GM23338 (cell line): Measurements from ENCODE around the gene UTS2. TPM values are rescaled to one million over a fixed set of nuclear protein-coding genes. Genes with fewer than 3 reads are reported as not detected.

Experiments
- CREB1 ChIP-seq: fragments of 250-450 bp; sonication (Bioruptor Pico); IDR thresholded peaks from 2 replicates; pipeline ENCODE4 v1.5.0; 2020; ENCODE audit warnings: low read depth, mild to moderate bottlenecking, moderate library complexity
- EZH2 ChIP-seq: fragments of 200-600 bp; sonication (generic); IDR thresholded peaks from one replicate; pipeline ENCODE4 v1.8.0; 2017; ENCODE audit warnings: antibody characterized with exemption, mild to moderate bottlenecking, low read depth; ENCODE audit not compliant: unreplicated experiment
- JUNB ChIP-seq: IDR thresholded peaks from one replicate; pipeline ENCODE4 v1.6.1; 2016; ENCODE audit warnings: antibody characterized with exemption; ENCODE audit not compliant: unreplicated experiment
- POLR2AphosphoS5 ChIP-seq: IDR thresholded peaks from 2 replicates; pipeline ENCODE4 v1.6.1; 2016; ENCODE audit warnings: antibody characterized with exemption, low read depth
- ZNF331 ChIP-seq: fragments of 250-450 bp; sonication (Bioruptor Pico); IDR thresholded peaks from 2 replicates; pipeline ENCODE4 v1.5.0; 2020; ENCODE audit warnings: low read depth, mild to moderate bottlenecking, moderate library complexity
- polyA plus RNA-seq: library from polyadenylated mRNA; unstranded; fragments of >200 nt; fragmentation: Nextera tagmentation; extraction: Ambion mirVana; gene quantifications from 2 replicates; pipeline ENCODE4 v1.2.1, GENCODE V29; 2016
- total RNA-seq: library from RNA; depleted of rRNA; stranded (reverse); fragments of >200 nt; shearing (Covaris generic); gene quantifications from 2 replicates; pipeline ENCODE4 v1.2.3, GENCODE V29; 2014; rRNA removed
- TF ChIP-seq, protein P1 (sequence below): IDR thresholded peaks from one replicate; pipeline ENCODE4 v1.6.1; 2018; ENCODE audit warnings: antibody characterized with exemption; ENCODE audit not compliant: unreplicated experiment
- TF ChIP-seq, protein P2 (sequence below), 2 experiments: fragments of 200-600 bp in 1 of 2; sonication (generic) in 1 of 2; conservative IDR thresholded peaks; 2 replicates each; pipeline versions ENCODE4 v1.5.1 to v1.6.1; 2016 to 2017; ENCODE audit warnings: antibody characterized with exemption in 2 of 2, low read depth in 2 of 2, mild to moderate bottlenecking in 2 of 2, moderate library complexity in 1 of 2

The UTS2 gene
- total and polyA plus RNA-seq, 2 experiments from 2014 or later = not detected

DNA sequence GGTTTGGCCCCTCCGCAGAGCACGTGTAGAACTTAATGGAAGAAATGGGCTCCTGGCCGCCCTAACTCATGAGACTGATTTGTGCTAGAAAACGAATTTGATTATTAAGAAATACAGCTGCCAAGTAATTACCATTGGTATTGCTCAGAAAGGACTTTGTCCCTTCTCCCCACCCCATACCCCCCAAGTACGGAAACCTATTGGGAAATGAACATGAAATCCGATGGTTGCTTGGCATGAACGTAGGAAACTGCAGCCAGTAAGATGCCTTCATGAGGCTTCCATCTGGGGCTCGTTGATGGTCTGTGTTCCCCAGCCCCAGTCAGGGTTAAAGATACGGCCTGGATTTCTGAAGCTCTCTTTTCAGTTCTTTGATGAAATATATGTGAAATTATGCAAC is 47.4 kb downstream of the UTS2 start (continued):
- TF ChIP-seq, protein P1, sequence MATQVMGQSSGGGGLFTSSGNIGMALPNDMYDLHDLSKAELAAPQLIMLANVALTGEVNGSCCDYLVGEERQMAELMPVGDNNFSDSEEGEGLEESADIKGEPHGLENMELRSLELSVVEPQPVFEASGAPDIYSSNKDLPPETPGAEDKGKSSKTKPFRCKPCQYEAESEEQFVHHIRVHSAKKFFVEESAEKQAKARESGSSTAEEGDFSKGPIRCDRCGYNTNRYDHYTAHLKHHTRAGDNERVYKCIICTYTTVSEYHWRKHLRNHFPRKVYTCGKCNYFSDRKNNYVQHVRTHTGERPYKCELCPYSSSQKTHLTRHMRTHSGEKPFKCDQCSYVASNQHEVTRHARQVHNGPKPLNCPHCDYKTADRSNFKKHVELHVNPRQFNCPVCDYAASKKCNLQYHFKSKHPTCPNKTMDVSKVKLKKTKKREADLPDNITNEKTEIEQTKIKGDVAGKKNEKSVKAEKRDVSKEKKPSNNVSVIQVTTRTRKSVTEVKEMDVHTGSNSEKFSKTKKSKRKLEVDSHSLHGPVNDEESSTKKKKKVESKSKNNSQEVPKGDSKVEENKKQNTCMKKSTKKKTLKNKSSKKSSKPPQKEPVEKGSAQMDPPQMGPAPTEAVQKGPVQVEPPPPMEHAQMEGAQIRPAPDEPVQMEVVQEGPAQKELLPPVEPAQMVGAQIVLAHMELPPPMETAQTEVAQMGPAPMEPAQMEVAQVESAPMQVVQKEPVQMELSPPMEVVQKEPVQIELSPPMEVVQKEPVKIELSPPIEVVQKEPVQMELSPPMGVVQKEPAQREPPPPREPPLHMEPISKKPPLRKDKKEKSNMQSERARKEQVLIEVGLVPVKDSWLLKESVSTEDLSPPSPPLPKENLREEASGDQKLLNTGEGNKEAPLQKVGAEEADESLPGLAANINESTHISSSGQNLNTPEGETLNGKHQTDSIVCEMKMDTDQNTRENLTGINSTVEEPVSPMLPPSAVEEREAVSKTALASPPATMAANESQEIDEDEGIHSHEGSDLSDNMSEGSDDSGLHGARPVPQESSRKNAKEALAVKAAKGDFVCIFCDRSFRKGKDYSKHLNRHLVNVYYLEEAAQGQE = no peak
- no peak for TF ChIP-seq EZH2
- no peak for TF ChIP-seq POLR2AphosphoS5
- no peak for TF ChIP-seq CREB1
- TF ChIP-seq ZNF331 (CRISPR knock-in tag) = no peak
- TF ChIP-seq, protein P2, sequence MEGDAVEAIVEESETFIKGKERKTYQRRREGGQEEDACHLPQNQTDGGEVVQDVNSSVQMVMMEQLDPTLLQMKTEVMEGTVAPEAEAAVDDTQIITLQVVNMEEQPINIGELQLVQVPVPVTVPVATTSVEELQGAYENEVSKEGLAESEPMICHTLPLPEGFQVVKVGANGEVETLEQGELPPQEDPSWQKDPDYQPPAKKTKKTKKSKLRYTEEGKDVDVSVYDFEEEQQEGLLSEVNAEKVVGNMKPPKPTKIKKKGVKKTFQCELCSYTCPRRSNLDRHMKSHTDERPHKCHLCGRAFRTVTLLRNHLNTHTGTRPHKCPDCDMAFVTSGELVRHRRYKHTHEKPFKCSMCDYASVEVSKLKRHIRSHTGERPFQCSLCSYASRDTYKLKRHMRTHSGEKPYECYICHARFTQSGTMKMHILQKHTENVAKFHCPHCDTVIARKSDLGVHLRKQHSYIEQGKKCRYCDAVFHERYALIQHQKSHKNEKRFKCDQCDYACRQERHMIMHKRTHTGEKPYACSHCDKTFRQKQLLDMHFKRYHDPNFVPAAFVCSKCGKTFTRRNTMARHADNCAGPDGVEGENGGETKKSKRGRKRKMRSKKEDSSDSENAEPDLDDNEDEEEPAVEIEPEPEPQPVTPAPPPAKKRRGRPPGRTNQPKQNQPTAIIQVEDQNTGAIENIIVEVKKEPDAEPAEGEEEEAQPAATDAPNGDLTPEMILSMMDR (conservative IDR thresholded peaks at IDR 0.05; ENCODE audit: low read depth in 2 of 2) = no peak
- no peak for TF ChIP-seq JUNB

Other genes with a start within 250 kb of the UTS2 start
- gene VAMP3, start 81.8 kb downstream of the UTS2 start, total RNA-seq = 43.0 and 51.6 TPM in 2 replicates
- 15.4 and 16.3 TPM in 2 replicates for gene VAMP3, start 81.8 kb downstream of the UTS2 start, polyA plus RNA-seq
- 10.4 and 16.4 TPM in 2 replicates for gene PER3, start 68.8 kb downstream of the UTS2 start, total RNA-seq
- 5.3 and 6.1 TPM in 2 replicates for gene PER3, start 68.8 kb downstream of the UTS2 start, polyA plus RNA-seq
- not detected in 2 replicates for gene TNFRSF9, start 87.8 kb upstream of the UTS2 start, total RNA-seq
- gene TNFRSF9, start 87.8 kb upstream of the UTS2 start, polyA plus RNA-seq = not detected in 2 replicates
- gene PARK7, start 108.6 kb upstream of the UTS2 start, total RNA-seq = 178 and 184 TPM in 2 replicates
- 592 and 679 TPM in 2 replicates for gene PARK7, start 108.6 kb upstream of the UTS2 start, polyA plus RNA-seq
- 51.3 and 59.8 TPM in 2 replicates for gene ERRFI1, start 173.2 kb upstream of the UTS2 start, total RNA-seq
- 19.7 and 22.9 TPM in 2 replicates for gene ERRFI1, start 173.2 kb upstream of the UTS2 start, polyA plus RNA-seq